Smooth muscle cell of the umbilical artery (primary cell): ENCODE measurements around the gene TRAF7. TPM values are rescaled to one million over a fixed set of nuclear protein-coding genes. Genes with fewer than 3 reads are reported as not detected.

Experiments
- total RNA-seq: library from RNA; depleted of rRNA; stranded (reverse); fragments of >200 nt; gene quantifications from 2 replicates; pipeline ENCODE4 v1.2.3, GENCODE V29; 2014

Gene TRAF7
- 51.4 and 89.8 TPM in 2 replicates for total RNA-seq

DNA sequence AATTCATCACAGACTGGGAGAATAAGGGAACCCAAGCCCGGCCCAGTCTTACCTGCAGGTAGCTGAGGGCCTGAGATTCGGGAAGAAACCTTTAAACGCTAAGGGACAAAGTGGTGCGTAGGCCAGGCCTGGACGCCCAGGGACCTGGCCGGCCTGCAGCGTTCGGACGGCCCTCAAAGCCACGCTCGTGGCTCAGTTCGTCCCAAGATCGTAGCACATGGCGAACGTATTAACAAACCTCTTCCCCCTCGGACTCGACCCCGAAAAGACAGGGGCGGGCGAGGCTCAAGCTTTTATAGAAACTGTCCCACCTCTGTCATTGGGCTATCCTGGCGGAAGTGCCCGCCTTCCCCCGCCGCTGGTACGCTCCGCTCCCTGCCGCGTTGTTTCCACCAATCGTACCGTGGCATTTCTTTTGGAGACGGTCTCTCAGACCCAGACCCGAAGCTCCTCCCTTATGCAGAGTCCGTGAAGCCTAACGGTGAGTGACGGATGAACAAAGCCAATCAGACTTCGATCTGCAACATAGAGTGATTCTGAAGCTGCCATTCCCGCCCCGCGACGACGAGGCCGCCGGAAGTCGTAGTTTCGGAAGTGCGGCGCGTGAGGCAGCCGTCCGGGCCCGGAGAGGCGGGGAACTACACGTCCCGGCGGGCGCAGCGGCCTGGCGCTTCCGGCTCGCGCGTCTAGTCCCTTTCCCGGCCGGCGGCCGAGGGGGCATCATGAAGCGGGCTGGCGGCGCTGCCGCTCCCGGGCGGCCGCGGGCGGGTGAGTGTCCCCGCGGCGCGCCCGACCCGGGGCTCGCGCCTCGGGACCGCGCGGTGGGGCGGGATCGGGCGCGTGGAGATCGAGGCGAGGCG is at the start of gene TRAF7:
TRAF7 (plus strand) TSS at position 692 of the 860 bp plus-strand sequence. CDS start 8,139 bp downstream, outside the sequence.

DNA sequence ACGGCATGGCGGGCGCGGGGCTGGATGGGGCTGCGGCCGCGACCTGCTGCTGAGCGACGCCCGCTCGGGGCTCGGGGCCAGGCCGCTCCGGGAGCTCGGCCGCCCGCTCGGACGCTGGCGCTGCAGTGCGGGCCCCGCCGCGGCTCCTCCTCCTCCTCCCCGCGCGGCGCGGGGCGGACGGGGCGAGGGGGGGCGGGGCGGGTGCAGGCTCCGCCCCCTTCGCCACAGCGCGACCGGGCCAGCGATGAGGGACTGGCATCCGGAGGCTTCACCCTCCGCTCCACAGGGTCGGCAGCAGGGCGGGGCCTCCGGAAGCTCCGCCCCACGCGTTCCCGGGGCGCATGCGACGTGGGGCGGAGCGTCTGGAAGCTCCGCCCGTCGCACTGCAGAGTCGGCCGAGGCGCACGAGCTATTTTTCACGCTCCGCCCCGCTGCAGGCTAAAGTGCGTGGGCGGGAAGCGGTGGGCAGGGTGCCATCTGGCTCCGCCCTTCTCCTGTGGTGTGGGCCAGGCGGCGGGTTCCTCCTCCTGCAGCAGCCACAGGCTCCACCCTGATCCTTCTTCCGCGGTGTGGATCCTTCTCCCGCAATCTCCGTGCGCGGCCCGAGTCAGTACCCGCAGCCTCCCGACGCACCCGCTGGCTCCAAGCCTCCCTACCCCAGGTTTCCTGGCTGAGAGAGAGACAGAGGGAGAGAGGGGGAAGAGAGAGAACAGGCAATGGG is 19.7 kb upstream of the TRAF7 start, which contains the start of gene PKD1:
PKD1 (minus strand) TSS at position 129 of the 721 bp plus-strand sequence. CDS start 209 bp downstream, outside the sequence.

DNA sequence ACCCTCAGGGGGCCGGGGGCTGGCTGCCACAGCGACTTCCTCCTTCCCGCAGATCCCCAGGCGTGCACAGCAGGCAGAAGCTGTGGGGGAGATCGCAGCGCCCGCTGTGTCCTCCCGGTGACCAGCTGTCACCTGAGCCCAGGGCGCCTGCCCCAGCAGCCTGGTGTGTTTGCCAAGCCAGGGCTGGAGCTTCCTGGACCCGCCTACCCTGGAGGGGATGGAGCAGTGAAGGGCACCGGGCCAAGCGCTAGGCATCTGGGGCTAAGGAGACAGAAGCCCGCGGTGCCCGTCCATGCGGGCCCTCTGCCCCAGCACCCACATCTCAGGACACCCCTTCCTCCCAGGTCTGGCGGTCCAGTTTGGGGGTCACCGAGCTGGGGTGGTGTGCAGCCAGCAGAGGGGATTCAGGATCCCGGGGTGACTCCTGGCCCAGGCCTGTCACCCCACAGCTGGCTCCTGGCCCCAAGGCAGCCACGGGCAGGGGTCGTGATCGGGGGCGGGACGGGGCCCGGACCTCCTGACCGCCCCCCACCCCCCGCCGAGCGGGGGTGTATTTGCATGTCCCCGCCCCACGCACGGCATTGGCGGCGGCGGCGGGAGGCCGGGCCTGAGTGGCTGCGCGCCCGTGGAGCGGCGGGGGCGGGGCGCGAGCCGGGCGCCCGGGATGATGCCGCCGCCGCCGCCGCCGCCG is 7.5 kb upstream of the TRAF7 start, which contains the start of gene RAB26:
RAB26 (plus strand) TSS at position 645 of the 691 bp plus-strand sequence. CDS start 159 bp downstream, outside the sequence.

DNA sequence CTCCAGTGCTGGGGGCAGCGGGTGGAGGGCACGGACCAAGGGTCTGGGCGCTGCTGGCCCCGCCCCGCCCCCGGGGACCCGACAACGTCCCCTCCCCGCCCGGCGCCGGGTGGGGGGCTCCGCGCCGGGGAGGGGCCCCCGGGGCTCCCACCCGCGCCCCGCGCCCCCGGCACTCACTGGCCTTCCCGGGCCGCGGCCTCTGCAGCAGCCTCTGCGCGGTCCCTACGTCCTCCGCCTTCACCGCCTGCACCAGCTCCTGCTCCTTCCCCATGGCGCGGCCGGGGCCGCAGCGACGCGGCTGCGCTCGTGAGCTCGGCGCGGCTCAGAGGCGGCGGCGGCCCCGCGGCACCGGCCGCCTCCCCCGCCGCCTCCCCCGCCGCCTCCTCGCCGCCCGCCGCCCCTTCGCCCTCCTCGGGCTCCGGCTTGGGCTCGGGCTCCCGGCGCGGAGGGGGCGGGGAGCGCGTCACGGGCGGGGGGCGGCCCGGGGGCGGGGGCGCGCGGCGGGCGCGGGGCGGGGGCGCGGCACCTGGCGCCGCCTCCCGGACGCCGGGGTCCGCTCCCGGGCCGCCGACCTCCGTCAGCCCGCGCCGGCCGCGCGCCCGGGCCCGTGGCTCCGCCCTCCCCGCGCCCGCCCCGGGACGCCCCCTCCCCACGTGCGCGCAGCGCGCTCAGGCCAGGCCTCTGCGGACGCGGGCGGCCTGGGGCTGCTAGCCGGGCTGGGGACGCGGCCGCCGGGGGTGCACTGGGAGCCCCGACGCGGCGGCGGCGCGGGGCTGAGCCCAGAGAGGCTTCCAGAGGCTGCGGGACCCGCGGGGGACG is 40.8 kb downstream of the TRAF7 start, which contains the start of gene CASKIN1:
CASKIN1 (minus strand) TSS at position 444 of the 819 bp plus-strand sequence; CDS start at position 271, 173 bp downstream.

DNA sequence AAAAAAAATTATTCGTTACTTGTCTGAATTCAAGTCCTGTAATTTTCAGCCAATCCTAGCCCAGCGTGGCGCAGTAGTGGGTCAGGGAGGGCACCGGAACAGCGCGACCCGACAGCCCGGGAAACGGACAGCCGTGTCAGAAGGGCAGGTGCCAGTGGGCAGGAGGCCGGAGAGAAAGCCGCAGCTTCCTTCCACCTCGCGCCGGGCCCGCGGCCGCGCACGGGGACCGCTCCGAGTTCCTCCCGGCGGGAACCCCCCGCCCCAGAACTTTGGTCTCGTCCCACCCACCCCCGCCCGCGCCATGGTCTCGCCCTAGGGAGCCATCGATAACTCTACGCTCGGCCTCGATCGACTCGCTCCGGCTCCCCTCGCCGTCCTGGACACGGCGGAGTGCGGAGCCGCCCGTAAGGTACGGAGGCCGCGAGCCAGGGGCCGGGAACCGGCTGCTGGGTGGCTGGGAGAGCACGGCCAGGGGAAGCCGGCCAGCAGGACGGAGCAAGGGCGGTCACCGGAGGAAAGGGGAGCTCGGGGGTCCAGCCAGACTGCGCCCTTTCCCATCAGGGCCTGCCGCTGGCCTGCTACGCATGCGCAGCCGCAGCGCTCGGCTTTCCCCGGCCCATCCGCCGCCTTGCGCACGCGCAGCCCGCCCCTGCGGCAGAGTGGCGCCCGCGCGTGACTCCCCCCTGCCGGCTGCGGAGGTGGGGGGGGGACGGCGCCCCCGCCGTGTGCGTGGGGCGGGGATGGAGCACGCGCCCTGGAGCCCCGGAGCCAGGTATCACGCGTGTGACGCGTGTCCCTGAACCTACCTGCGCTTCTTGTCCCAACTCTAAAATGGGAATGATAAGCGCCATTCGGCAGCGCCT is 49.8 kb downstream of the TRAF7 start, which contains the start of gene MLST8:
MLST8 (plus strand) TSS at position 351 of the 863 bp plus-strand sequence. CDS start 632 bp downstream, outside the sequence.

DNA sequence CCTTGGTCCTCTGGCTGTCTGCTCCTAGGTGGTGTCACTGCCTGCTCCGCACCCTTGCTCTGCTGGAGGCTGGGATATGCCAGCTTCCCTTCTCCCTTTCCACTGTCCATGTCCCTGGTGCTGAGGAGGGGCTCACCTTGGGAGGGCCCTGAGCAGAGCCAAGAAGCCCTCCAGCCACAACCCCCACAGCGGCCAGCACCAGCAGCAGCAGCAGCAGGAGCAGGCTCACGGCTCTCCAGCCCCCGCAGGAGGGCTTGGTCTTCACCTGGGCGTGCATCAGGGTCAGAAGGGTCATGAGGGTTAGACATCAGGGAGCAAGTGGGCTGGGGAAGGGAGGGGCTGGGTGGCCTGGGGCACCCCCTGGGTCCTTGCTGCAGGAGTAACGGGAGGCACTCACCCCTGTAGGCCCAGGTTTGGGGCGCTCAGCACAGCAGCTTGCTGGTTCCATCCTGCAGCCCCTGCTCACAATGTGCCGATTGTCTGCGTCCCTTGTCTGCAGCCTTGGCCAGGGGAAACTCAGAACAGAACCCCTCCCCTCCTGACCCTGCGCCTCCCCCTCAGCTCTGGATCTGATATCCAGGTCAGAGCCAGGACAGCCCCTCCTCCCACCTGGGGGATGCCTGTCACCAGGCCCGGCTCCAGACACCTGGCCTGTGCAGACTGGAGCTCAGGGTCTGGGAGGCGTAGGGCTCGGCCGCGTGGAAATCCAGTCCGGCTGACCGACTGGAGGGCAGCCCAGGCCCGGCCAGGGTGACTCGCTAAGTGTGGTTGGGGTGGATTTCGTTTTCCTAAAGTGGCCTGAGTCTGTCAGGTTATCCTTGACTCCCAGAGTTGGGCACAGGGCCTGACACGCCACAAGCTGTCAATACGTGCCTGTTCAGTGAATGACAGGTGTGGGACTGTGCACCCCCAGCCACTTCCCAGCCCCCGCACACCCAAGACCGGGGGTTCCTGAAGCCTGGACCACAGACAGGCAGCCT is 55.1 kb downstream of the TRAF7 start, which contains the start of gene BRICD5:
BRICD5 (minus strand) TSS at position 478 of the 980 bp plus-strand sequence; CDS start at position 448, 30 bp downstream.

DNA sequence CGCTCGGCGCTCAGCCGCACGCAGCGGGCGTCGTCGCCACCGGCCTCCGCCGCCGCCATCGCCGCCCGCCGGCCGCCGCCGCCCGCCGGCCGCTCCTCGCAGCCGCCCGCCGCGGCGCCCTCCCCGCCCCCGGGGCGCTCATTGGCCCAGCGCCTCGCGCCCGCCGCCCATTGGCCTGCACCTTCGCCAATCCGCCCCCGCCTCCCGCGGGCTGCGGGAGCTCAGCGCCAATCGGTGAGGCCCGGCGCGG is 59.1 kb downstream of the TRAF7 start, which contains the start of gene PGP:
PGP (minus strand) TSS at position 122 of the 250 bp plus-strand sequence; CDS start at position 59, 63 bp downstream.

DNA sequence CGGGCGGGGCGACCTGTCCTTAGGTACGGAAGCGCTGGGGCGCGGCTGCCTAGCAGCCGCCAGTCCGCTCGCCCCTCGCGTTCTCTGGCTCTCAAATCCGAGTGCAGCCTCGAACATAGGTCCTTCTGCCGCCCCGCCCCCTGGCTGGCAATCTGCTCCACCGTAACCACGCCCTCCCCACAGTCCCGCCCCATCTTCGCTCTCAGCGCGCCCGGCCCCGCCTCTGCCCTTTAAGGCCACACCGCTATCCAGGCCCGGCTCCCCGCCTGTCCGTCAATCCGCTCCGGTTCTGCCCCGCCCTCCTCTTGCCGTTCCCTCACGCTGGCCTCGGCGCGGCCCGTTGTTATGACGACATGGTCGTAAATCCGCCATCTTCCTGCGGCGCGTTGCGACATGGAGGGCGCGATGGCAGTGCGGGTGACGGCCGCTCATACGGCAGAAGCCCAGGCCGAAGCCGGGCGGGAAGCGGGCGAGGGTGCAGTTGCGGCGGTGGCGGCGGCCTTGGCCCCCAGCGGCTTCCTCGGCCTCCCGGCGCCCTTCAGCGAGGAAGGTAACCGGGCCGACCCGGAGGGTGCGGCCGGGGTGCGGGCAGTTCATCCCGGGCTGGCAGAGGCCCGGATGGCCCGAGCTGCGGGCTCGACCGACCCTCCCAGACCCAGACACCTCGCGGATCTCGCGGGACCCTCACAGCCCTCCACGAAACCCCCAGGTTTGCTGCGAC is 67.8 kb downstream of the TRAF7 start, which contains the start of gene E4F1:
E4F1 (plus strand) TSS at position 371 of the 721 bp plus-strand sequence; CDS start at position 394, 23 bp downstream.

Other genes with a start within 250 kb of the TRAF7 start
- not detected in 2 replicates for gene HS3ST6, start 237.4 kb upstream of the TRAF7 start, total RNA-seq
- gene MSRB1, start 212.6 kb upstream of the TRAF7 start, total RNA-seq: 4.1 and 6.2 TPM in 2 replicates
- not detected in 2 replicates for gene RPL3L, start 201.1 kb upstream of the TRAF7 start, total RNA-seq
- 91.1 and 110 TPM in 2 replicates for gene NDUFB10, start 196.2 kb upstream of the TRAF7 start, total RNA-seq
- 1,386 and 1,428 TPM in 2 replicates for gene RPS2, start 191.0 kb upstream of the TRAF7 start, total RNA-seq
- not detected in 2 replicates for gene RNF151, start 188.9 kb upstream of the TRAF7 start, total RNA-seq
- 26.4 and 59.3 TPM in 2 replicates for gene TBL3, start 183.7 kb upstream of the TRAF7 start, total RNA-seq
- gene NOXO1, start 174.3 kb upstream of the TRAF7 start, total RNA-seq: under 0.01 and 0.28 TPM in 2 replicates
- 11.1 and 14.3 TPM in 2 replicates for gene GFER, start 171.6 kb upstream of the TRAF7 start, total RNA-seq
- 3.6 and 7.3 TPM in 2 replicates for gene SYNGR3, start 165.8 kb upstream of the TRAF7 start, total RNA-seq
- gene ZNF598, start 146.0 kb upstream of the TRAF7 start, total RNA-seq: 13.1 and 29.6 TPM in 2 replicates
- 0.30 and 0.65 TPM in 2 replicates for gene NPW, start 136.0 kb upstream of the TRAF7 start, total RNA-seq
- 19.0 and 24.5 TPM in 2 replicates for gene NHERF2, start 128.9 kb upstream of the TRAF7 start, total RNA-seq
- 15.3 and 25.2 TPM in 2 replicates for gene NTHL1, start 107.9 kb upstream of the TRAF7 start, total RNA-seq
- 60.9 and 71.0 TPM in 2 replicates for gene TSC2, start 107.8 kb upstream of the TRAF7 start, total RNA-seq
- 188 and 249 TPM in 2 replicates for gene PKD1, start 19.9 kb upstream of the TRAF7 start, total RNA-seq
- 2.3 and 3.0 TPM in 2 replicates for gene RAB26, start 7.2 kb upstream of the TRAF7 start, total RNA-seq
- 0.30 and 0.92 TPM in 2 replicates for gene CASKIN1, start 40.8 kb downstream of the TRAF7 start, total RNA-seq
- 19.6 and 25.8 TPM in 2 replicates for gene MLST8, start 49.7 kb downstream of the TRAF7 start, total RNA-seq
- gene BRICD5, start 55.1 kb downstream of the TRAF7 start, total RNA-seq: 2.1 and 9.6 TPM in 2 replicates
- 12.8 and 16.4 TPM in 2 replicates for gene PGP, start 59.1 kb downstream of the TRAF7 start, total RNA-seq
- 26.1 and 29.5 TPM in 2 replicates for gene E4F1, start 67.8 kb downstream of the TRAF7 start, total RNA-seq
- 1.2 and 1.3 TPM in 2 replicates for gene DNASE1L2, start 80.7 kb downstream of the TRAF7 start, total RNA-seq
- 22.4 and 38.0 TPM in 2 replicates for gene ECI1, start 95.8 kb downstream of the TRAF7 start, total RNA-seq
- gene RNPS1, start 112.3 kb downstream of the TRAF7 start, total RNA-seq: 44.5 and 91.3 TPM in 2 replicates
- 1.5 and 5.3 TPM in 2 replicates for gene ABCA3, start 184.9 kb downstream of the TRAF7 start, total RNA-seq